BLaER1 treated with 17β-estradiol and CSF1 and Interleukin-3, amounts not matched to agents 10 nM and 100 nM (cell line): ENCODE measurements around the gene KMT2E.

Experiments
- H3K27ac ChIP-seq, 11 experiments: shearing (Covaris generic); formaldehyde crosslinking; 2 replicates each; pipeline ENCODE4 v1.8.1; 2022
- H3K27me3 ChIP-seq, 11 experiments: shearing (Covaris generic); formaldehyde crosslinking; 2 replicates each; pipeline ENCODE4 v1.8.1; 2022
- H3K36me3 ChIP-seq, 11 experiments: shearing (Covaris generic); formaldehyde crosslinking; 2 replicates each; pipeline ENCODE4 v1.8.1; 2022
- H3K4me1 ChIP-seq, 10 experiments: shearing (Covaris generic); formaldehyde crosslinking; 2 replicates each; pipeline ENCODE4 v1.8.1; 2022
- H3K4me2 ChIP-seq, 11 experiments: shearing (Covaris generic); formaldehyde crosslinking; 2 replicates each; pipeline ENCODE4 v1.8.1; 2022
- H3K4me3 ChIP-seq, 10 experiments: shearing (Covaris generic); formaldehyde crosslinking; 2 replicates each; pipeline ENCODE4 v1.8.1; 2022
- H3K9ac ChIP-seq, 11 experiments: shearing (Covaris generic); formaldehyde crosslinking; 2 replicates each; pipeline ENCODE4 v1.8.1; 2022
- H3K9me3 ChIP-seq, 11 experiments: shearing (Covaris generic); formaldehyde crosslinking; replicated peaks in 1 of 11; 2 replicates each; pipeline ENCODE4 v1.8.1; 2022
- H4K20me1 ChIP-seq, 11 experiments: shearing (Covaris generic); formaldehyde crosslinking; 2 replicates each; pipeline ENCODE4 v1.8.1; 2022
- Cebpa-rat ChIP-seq, 11 experiments: shearing (Covaris generic); IDR thresholded peaks; 2 replicates each; pipeline ENCODE4 v1.8.1; 2022

The KMT2E gene

DNA sequence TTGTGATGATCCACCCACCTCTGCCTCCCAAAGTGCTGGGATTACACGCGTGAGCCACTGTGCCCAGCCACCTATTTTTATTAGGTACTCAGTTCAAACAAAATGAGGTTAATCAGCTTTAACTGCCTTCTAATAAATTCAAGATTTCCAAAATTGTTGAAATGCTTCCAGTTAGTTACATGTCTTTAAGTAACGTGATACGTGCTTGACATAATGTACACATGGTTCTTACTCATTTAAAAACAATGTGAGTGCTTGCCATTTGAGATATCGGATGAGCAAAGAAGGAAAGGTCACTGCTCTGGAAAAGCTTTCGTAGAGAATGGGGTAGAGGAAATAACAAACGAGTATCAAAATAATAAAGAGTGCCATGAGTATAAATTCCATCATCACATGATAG, 83.6 kb downstream of the KMT2E start:
- H3K4me2 ChIP-seq = no peak overlapping the region
- H3K9ac ChIP-seq = no peak overlapping the region
- H4K20me1 ChIP-seq = peaks cover 11 to 100% (median 34%) of the 10 kb centered on the region in 11 experiments; a peak in 18 of 22 replicates
- H3K4me3 ChIP-seq = no peak overlapping the region
- no peaks in the 10 kb centered on the region for H3K9me3 ChIP-seq
- peaks cover 85 to 100% (median 96%) of the 10 kb centered on the region in 11 experiments for H3K36me3 ChIP-seq
- no peaks in the 10 kb centered on the region for H3K27me3 ChIP-seq
- no peak overlapping the region for H3K27ac ChIP-seq
- H3K4me1 ChIP-seq = no peaks in the 10 kb centered on the region
- no peak for TF ChIP-seq Cebpa-rat (IDR thresholded peaks at IDR 0.05)

DNA sequence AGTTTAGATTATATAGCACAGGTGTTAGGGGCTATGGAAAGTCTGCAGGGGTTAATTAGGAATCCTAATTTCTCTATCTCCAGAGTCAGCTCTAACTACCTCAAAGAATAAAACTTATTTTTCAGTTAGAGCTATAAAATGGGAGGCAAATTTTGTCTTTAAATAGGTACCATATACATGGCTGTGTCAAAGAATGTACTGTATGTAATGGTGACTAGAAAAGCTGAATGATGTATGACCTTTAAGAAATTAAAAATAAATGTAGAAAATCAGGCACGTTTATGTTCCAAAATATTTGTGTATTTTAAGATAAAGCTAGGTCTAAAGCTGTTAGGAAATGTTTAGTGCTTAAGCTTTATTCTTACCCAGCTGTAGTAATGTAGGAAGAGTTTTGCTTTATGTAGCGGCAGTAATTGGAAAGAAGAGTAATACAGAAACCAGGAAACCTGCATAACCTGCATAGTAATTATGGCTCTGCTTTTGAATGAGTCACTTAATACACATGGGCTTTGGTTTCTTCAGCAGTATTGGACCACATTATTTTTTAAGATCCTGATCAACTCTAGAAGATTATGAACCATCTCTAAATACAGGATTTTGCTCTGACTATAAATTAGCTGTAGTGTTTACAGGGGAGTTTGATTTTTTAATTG, 85.0 kb downstream of the KMT2E start:
- no peak overlapping the region for H3K27ac ChIP-seq
- H4K20me1 ChIP-seq = peaks cover 7 to 100% (median 37%) of the 10 kb centered on the region in 11 experiments; a peak in 18 of 22 replicates
- no peak overlapping the region for H3K4me3 ChIP-seq
- peaks cover 85 to 100% (median 96%) of the 10 kb centered on the region in 11 experiments for H3K36me3 ChIP-seq
- no peak overlapping the region for H3K4me2 ChIP-seq
- no peaks in the 10 kb centered on the region for H3K4me1 ChIP-seq
- TF ChIP-seq Cebpa-rat (IDR thresholded peaks at IDR 0.05) = no peak
- no peak overlapping the region for H3K9ac ChIP-seq
- H3K27me3 ChIP-seq = no peaks in the 10 kb centered on the region
- no peaks in the 10 kb centered on the region for H3K9me3 ChIP-seq

DNA sequence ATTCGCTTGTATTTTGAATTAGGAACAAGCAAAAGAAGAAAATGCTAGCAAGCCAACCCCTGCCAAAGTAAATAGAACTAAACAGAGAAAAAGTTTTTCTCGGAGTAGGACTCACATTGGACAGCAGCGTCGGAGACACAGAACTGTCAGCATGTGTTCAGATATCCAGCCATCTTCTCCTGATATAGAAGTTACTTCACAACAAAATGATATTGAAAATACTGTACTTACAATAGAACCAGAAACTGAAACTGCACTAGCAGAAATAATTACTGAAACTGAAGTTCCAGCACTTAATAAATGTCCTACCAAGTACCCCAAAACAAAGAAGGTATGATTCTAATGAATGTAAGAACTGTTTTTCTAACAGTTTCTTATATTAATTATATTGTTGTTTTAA, 87.9 kb downstream of the KMT2E start:
- Histone ChIP-seq H3K4me3 (no peak overlapping the region), H3K4me2 (no peak overlapping the region), H4K20me1 (peaks cover 0 to 100% (median 35%) of the 10 kb centered on the region in 11 experiments; a peak in 19 of 22 replicates), H3K27me3 (no peaks in the 10 kb centered on the region), H3K27ac (no peak overlapping the region), H3K4me1 (no peaks in the 10 kb centered on the region), H3K36me3 (peaks cover 85 to 100% (median 96%) of the 10 kb centered on the region in 11 experiments), H3K9ac (no peak overlapping the region), H3K9me3 (no peaks in the 10 kb centered on the region)
- TF ChIP-seq Cebpa-rat (IDR thresholded peaks at IDR 0.05) = no peak

DNA sequence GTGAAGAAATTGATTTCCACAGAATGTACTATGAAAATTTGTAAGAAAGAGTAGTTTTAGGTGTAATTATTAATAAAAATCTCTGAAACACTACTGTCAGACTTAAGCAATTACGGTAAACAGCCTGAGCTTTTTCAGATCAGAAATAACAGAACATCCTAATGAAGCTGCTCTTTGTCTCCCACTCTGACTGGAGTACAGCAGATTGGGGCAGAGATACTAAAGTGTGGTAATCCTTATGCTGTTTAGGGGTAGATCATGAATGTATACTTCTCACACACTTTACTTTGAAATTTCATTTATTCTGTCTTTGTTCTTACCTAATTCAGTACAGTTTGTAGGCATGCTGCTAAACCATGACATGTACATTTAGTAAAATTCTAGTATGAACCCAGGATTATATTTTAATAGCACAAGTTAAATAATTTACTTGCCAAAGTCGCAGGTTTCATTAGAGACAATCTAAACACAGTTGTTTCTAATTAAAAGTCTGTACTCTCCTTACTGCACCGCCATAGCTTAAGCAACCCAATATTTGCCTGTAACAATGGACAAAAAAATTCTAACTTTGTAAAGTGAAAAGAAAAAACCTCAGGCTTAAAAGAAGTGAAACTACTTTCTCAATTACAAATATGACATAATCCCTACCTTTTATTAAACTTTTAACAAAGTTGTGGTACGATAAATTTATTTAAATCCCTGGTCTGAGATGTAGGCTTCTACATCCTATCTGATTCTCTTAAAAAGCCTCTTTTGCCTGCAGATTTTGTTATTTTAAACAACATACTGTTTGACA, 88.8 kb downstream of the KMT2E start:
- Histone ChIP-seq H4K20me1 (peaks cover 6 to 100% (median 36%) of the 10 kb centered on the region in 11 experiments; a peak in 18 of 22 replicates), H3K4me2 (no peak overlapping the region), H3K9me3 (no peaks in the 10 kb centered on the region), H3K27ac (no peak overlapping the region), H3K27me3 (no peaks in the 10 kb centered on the region), H3K36me3 (peaks cover 85 to 100% (median 96%) of the 10 kb centered on the region in 11 experiments), H3K4me1 (no peaks in the 10 kb centered on the region), H3K9ac (no peak overlapping the region), H3K4me3 (no peak overlapping the region)
- TF ChIP-seq Cebpa-rat (IDR thresholded peaks at IDR 0.05) = no peak

DNA sequence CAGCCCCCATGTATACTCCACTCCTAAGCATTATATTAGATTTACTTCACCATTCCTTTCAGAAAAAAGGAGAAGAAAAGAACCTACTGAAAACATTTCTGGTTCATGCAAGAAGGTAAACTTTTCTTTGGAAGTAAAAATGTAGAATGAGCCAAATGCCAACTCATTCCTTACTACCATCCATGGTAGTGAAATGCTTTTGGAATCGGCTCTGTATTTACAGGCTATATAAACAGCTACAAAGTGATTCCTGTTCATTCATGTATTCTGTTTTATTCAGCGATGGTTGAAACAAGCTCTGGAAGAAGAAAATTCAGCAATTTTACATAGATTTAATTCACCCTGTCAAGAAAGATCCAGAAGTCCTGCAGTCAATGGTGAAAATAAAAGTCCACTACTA, 91.6 kb downstream of the KMT2E start:
- TF ChIP-seq Cebpa-rat (IDR thresholded peaks at IDR 0.05) = no peak

DNA sequence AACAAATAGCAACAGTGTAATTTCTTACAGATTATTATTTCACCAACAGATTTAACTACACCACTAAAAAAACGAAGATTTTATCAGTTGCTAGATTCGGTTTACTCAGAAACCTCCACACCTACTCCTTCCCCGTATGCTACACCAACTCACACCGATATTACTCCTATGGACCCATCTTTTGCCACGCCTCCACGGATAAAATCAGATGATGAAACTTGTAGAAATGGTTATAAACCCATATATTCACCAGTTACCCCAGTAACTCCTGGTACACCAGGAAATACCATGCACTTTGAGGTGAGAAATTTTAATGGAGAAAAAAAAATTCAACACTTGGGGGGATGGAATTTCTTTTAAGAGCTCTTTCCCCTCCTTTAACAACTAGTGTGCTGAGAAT, 92.5 kb downstream of the KMT2E start:
- Histone ChIP-seq H3K4me2 (no peak overlapping the region), H3K4me1 (no peaks in the 10 kb centered on the region), H3K9ac (no peak overlapping the region), H3K36me3 (peaks cover 90 to 100% (median 95%) of the 10 kb centered on the region in 11 experiments), H3K9me3 (no peaks in the 10 kb centered on the region), H3K27me3 (no peaks in the 10 kb centered on the region), H3K27ac (no peak overlapping the region), H4K20me1 (peaks cover 23 to 100% (median 50%) of the 10 kb centered on the region in 11 experiments; a peak in 20 of 22 replicates), H3K4me3 (no peak overlapping the region)
- no peak for TF ChIP-seq Cebpa-rat (IDR thresholded peaks at IDR 0.05)

More for the DNA sequence above, 91.6 kb downstream of the KMT2E start:
- no peaks in the 10 kb centered on the region for H3K9me3 ChIP-seq
- H4K20me1 ChIP-seq = peaks cover 22 to 100% (median 46%) of the 10 kb centered on the region in 11 experiments; a peak in 20 of 22 replicates
- no peak overlapping the region for H3K9ac ChIP-seq
- H3K4me2 ChIP-seq = no peak overlapping the region
- H3K27me3 ChIP-seq = no peaks in the 10 kb centered on the region
- no peaks in the 10 kb centered on the region for H3K4me1 ChIP-seq
- H3K27ac ChIP-seq = no peak overlapping the region
- H3K4me3 ChIP-seq = no peak overlapping the region
- peaks cover 90 to 100% (median 96%) of the 10 kb centered on the region in 11 experiments for H3K36me3 ChIP-seq

DNA sequence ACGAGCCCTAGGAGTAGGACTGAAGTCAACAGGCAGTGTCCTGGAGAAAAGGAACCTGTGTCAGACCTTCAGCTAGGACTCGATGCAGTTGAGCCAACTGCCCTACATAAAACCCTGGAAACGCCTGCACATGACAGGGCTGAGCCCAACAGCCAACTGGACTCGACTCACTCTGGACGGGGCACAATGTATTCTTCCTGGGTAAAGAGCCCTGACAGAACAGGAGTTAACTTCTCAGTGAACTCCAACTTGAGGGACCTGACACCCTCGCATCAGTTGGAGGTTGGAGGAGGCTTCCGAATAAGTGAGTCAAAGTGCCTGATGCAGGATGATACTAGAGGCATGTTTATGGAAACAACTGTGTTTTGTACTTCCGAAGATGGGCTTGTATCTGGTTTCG, 93.5 kb downstream of the KMT2E start:
- H3K27ac ChIP-seq = no peak overlapping the region
- no peak overlapping the region for H3K9ac ChIP-seq
- H3K36me3 ChIP-seq = peaks cover 94 to 100% (median 99%) of the 10 kb centered on the region in 11 experiments
- no peak for TF ChIP-seq Cebpa-rat (IDR thresholded peaks at IDR 0.05)
- H3K27me3 ChIP-seq = no peaks in the 10 kb centered on the region
- no peak overlapping the region for H3K4me2 ChIP-seq
- no peak overlapping the region for H3K4me3 ChIP-seq
- H4K20me1 ChIP-seq = peaks cover 33 to 100% (median 60%) of the 10 kb centered on the region in 11 experiments; a peak in 21 of 22 replicates
- no peaks in the 10 kb centered on the region for H3K9me3 ChIP-seq
- no peaks in the 10 kb centered on the region for H3K4me1 ChIP-seq

DNA sequence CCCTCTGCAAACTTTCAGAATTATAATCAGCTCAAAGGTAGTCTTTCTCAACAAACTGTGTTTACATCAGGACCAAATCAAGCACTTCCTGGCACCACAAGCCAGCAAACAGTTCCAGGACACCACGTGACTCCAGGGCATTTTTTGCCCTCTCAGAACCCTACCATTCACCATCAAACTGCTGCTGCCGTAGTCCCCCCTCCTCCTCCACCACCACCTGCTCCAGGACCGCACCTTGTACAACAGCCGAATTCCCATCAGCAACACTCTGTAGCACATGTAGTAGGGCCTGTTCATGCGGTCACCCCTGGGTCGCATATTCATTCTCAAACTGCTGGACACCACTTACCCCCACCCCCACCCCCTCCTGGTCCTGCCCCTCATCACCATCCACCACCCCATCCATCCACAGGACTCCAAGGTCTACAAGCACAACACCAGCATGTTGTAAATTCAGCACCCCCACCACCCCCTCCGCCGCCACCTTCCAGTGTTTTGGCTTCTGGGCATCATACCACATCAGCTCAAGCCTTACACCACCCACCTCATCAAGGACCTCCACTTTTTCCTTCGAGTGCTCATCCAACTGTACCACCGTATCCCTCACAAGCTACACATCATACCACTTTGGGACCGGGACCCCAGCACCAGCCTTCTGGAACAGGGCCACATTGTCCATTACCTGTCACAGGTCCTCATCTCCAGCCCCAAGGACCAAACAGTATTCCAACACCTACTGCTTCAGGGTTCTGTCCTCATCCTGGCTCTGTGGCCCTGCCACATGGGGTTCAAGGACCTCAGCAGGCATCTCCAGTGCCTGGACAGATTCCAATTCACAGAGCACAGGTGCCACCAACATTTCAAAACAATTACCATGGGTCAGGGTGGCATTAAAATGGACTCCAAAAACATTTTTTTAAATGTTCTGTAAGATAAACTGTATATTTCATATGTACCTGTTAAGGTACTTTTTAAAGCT, 98.7 kb downstream of the KMT2E start:
- peaks cover 80 to 100% (median 95%) of the 10 kb centered on the region in 11 experiments for H3K36me3 ChIP-seq

More for the DNA sequence above, 98.7 kb downstream of the KMT2E start:
- Histone ChIP-seq H3K9ac (no peak overlapping the region), H3K27me3 (no peaks in the 10 kb centered on the region), H3K27ac (no peak overlapping the region), H3K4me1 (no peaks in the 10 kb centered on the region), H3K4me3 (no peak overlapping the region), H3K4me2 (no peak overlapping the region), H3K9me3 (no peaks in the 10 kb centered on the region), H4K20me1 (peaks cover 39 to 100% (median 73%) of the 10 kb centered on the region in 11 experiments; a peak in 21 of 22 replicates)
- no peak for TF ChIP-seq Cebpa-rat (IDR thresholded peaks at IDR 0.05)
